ENCODE measurements around the gene ANO3.

GRCh38 chr11:26480041-26480440 is 148.1 kb downstream of the ANO3 start:
- TF ChIP-seq, protein P1, sequence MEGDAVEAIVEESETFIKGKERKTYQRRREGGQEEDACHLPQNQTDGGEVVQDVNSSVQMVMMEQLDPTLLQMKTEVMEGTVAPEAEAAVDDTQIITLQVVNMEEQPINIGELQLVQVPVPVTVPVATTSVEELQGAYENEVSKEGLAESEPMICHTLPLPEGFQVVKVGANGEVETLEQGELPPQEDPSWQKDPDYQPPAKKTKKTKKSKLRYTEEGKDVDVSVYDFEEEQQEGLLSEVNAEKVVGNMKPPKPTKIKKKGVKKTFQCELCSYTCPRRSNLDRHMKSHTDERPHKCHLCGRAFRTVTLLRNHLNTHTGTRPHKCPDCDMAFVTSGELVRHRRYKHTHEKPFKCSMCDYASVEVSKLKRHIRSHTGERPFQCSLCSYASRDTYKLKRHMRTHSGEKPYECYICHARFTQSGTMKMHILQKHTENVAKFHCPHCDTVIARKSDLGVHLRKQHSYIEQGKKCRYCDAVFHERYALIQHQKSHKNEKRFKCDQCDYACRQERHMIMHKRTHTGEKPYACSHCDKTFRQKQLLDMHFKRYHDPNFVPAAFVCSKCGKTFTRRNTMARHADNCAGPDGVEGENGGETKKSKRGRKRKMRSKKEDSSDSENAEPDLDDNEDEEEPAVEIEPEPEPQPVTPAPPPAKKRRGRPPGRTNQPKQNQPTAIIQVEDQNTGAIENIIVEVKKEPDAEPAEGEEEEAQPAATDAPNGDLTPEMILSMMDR (IDR thresholded peaks at IDR 0.05; ENCODE audit: insufficient read depth, low read length, poor library complexity, severe bottlenecking), result no peak
- no peak for TF ChIP-seq EZH2phosphoT487 (conservative IDR thresholded peaks at IDR 0.05; ENCODE audit: low read length)
